GM06990 (cell line): ENCODE measurements around the gene PRSS2.

Experiments used
- DNase-seq: peaks from one replicate; pipeline ENCODE4 v3.0.0-alpha.2; 2011; ENCODE audit not compliant: insufficient read length; ENCODE audit errors: extremely low read depth
- H3K27me3 ChIP-seq: replicated peaks from 2 replicates; pipeline ENCODE4 v1.6.0; 2011; ENCODE audit warnings: low read length; ENCODE audit not compliant: control insufficient read depth, insufficient read depth
- H3K36me3 ChIP-seq: 2 replicates; pipeline ENCODE4 v1.5.1; 2011; ENCODE audit warnings: low read length; ENCODE audit not compliant: control insufficient read depth, insufficient read depth
- H3K4me3 ChIP-seq: replicated peaks from 2 replicates; pipeline ENCODE4 v1.5.1; 2011; ENCODE audit warnings: low read depth, mild to moderate bottlenecking, control low read depth, low read length
- CTCF ChIP-seq: IDR thresholded peaks from 2 replicates; pipeline ENCODE4 v1.5.1; 2011; ENCODE audit warnings: low read length, control low read depth, mild to moderate bottlenecking, inconsistent platforms; ENCODE audit not compliant: insufficient read depth, poor library complexity, severe bottlenecking

PRSS2 gene

DNA sequence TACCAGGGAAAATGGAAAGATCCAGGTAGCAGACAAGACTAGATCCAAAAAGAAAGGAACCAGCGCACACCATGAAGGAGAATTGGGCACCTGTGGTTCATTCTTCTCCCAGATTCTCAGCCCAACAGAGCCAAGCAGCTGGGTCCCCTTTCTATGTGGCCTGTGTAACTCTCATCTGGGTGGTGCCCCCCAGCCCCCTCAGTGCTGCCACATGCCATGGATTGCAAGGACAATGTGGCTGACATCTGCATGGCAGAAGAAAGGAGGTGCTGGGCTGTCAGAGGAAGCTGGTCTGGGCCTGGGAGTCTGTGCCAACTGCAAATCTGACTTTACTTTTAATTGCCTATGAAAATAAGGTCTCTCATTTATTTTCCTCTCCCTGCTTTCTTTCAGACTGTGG lies 21.4 kb downstream of the PRSS2 start:
- Histone ChIP-seq H3K4me3 (no peak overlapping the region), H3K27me3 (no peaks in the 10 kb centered on the region), H3K36me3 (no peaks in the 10 kb centered on the region)
- no peak for TF ChIP-seq CTCF
- no peak for DNase-seq

DNA sequence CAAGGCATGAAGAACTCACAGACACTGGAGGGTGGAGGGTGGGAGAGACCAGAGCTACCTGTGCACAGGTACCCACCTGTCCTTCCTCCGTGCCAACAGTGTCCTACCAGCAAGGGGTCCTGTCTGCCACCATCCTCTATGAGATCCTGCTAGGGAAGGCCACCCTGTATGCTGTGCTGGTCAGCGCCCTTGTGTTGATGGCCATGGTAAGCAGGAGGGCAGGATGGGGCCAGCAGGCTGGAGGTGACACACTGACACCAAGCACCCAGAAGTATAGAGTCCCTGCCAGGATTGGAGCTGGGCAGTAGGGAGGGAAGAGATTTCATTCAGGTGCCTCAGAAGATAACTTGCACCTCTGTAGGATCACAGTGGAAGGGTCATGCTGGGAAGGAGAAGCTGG lies 21.8 kb downstream of the PRSS2 start:
- H3K4me3 ChIP-seq: no peak overlapping the region
- no peaks in the 10 kb centered on the region for H3K27me3 ChIP-seq
- H3K36me3 ChIP-seq: no peaks in the 10 kb centered on the region
- TF ChIP-seq CTCF: no peak
- DNase-seq: no peak

GRCh38 chr7:142793156-142793555 lies 22.4 kb downstream of the PRSS2 start:
- no peak for DNase-seq
- Histone ChIP-seq H3K27me3 (no peaks in the 10 kb centered on the region), H3K4me3 (no peak overlapping the region), H3K36me3 (no peaks in the 10 kb centered on the region)
- no peak for TF ChIP-seq CTCF

DNA sequence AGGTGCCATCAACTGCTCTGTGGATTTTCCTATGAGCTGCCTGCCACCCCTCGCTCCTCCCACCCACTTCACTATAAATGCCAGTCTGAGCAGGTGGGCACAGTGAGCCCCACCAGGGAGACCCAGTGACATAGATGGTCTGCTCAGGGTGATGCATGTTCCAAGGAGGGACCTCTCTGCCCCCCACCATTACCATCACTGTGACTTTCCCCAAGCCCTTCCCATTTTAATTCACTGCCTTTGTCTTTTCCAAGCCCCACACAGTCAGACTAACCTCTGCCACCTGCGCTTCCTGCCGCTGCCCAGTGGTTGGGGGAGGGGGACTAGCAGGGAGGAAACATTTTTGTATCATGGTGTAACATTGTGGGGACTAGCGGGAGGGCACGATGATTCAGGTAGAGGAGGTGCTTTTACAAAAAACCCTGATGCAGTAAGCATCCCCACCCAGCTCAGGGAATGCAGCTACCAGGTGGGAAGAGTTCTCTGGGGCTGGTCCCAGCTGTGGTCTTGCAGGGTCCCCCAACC lies 24.6 kb downstream of the PRSS2 start:
- Histone ChIP-seq H3K36me3 (no peaks in the 10 kb centered on the region), H3K4me3 (peak overlapping the region; percentile 45), H3K27me3 (no peaks in the 10 kb centered on the region)
- no peak for DNase-seq
- no peak for TF ChIP-seq CTCF

DNA sequence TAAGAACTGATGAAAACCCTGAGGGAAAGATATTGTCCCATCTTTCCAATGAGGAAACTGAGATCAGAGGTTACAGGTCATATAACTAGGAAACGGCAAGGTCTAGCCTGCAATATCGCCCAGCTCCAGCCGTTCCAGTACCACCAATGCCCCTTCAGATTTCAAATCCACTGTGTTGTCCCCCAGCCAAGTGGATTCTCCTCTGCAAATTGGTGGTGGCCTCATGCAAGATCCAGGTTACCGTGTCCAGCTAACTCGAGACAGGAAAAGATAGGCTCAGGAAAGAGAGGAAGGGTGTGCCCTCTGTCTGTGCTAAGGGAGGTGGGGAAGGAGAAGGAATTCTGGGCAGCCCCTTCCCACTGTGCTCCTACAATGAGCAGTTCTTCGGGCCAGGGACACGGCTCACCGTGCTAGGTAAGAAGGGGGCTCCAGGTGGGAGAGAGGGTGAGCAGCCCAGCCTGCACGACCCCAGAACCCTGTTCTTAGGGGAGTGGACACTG lies 25.3 kb downstream of the PRSS2 start:
- Histone ChIP-seq H3K4me3 (peak overlapping the region; percentile 80), H3K36me3 (no peaks in the 10 kb centered on the region), H3K27me3 (no peaks in the 10 kb centered on the region)
- DNase-seq: no peak
- no peak for TF ChIP-seq CTCF
